ENCODE results near the gene SUN3.

DNA sequence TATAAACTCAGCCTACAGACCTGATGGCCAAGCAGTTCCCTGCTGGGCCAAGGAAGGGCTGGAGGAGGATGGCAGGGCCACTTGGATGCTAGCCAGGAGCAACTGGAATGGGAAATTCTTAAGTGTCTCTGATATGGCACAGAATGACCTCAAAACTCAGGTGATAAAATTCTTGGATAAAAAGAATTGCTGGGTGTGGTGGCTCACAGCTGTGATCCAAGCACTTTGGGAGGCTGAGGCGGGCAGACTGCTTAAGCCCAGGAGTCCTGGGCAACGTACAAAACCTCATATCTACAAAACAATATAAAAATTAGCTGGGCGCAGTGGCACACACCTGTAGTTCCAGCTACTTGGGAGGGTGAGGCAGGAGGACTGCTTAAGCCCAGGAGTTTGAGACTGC is 66.6 kb downstream of the SUN3 start:
- TF ChIP-seq, protein P1, sequence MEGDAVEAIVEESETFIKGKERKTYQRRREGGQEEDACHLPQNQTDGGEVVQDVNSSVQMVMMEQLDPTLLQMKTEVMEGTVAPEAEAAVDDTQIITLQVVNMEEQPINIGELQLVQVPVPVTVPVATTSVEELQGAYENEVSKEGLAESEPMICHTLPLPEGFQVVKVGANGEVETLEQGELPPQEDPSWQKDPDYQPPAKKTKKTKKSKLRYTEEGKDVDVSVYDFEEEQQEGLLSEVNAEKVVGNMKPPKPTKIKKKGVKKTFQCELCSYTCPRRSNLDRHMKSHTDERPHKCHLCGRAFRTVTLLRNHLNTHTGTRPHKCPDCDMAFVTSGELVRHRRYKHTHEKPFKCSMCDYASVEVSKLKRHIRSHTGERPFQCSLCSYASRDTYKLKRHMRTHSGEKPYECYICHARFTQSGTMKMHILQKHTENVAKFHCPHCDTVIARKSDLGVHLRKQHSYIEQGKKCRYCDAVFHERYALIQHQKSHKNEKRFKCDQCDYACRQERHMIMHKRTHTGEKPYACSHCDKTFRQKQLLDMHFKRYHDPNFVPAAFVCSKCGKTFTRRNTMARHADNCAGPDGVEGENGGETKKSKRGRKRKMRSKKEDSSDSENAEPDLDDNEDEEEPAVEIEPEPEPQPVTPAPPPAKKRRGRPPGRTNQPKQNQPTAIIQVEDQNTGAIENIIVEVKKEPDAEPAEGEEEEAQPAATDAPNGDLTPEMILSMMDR (conservative IDR thresholded peaks at IDR 0.05; ENCODE audit: low read depth, low read length): no peak
- TF ChIP-seq FOS (IDR thresholded peaks at IDR 0.05; ENCODE audit: low read depth, low read length): no peak
- no peak for TF ChIP-seq NFE2L2 (IDR thresholded peaks at IDR 0.05; ENCODE audit: low read depth, low read length)
- TF ChIP-seq SMC3 (IDR thresholded peaks at IDR 0.05; ENCODE audit: low read depth, low read length): no peak
- TF ChIP-seq MAFK (IDR thresholded peaks at IDR 0.05; ENCODE audit: low read depth, low read length): no peak
- TF ChIP-seq POLR2A (IDR thresholded peaks at IDR 0.05; ENCODE audit: low read depth, low read length): no peak
- TF ChIP-seq, protein P2, sequence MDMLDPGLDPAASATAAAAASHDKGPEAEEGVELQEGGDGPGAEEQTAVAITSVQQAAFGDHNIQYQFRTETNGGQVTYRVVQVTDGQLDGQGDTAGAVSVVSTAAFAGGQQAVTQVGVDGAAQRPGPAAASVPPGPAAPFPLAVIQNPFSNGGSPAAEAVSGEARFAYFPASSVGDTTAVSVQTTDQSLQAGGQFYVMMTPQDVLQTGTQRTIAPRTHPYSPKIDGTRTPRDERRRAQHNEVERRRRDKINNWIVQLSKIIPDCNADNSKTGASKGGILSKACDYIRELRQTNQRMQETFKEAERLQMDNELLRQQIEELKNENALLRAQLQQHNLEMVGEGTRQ (IDR thresholded peaks at IDR 0.05; ENCODE audit: low read depth, low read length): no peak
- no peak for TF ChIP-seq CHD1 (IDR thresholded peaks at IDR 0.05; ENCODE audit: low read depth, low read length)
- TF ChIP-seq MXI1 (IDR thresholded peaks at IDR 0.05; ENCODE audit: borderline replicate concordance, low read depth, low read length): no peak
